GM12873 (cell line): ENCODE results near the gene SGCA.

Experiments used
- CTCF ChIP-seq: IDR thresholded peaks from 2 replicates; pipeline ENCODE4 v1.5.1; 2012; ENCODE audit warnings: low read depth, mild to moderate bottlenecking, moderate library complexity, low read length, control low read depth; ENCODE audit not compliant: insufficient read depth; ENCODE audit errors: missing control alignments

The SGCA gene

DNA sequence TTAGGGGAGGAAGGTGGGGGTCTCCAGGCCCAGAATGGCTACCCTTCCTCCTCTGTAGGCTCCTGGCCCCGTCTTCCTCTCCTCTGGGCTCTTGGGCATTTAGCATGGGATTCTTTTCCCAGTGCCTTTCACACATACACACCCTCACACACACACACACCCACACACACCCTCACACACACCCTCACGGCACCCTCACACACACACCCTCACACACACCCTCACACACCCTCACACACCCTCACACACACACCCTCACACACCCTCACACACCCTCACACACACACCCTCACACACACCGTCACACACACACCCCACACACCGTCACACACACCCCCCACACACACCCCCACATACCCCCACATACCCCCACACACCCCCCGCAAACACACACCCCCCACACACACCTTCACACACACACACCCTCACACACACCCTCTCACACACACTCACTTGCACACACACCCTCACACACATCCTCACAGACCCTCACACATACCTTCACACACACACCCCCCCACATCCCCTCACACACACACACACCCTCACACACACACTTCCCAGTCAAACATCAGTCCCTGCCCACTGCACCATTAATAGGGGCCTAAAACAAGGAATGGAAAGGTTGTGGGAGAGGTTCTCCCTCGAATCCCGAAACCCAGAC, 845 bp downstream of the SGCA start:
- TF ChIP-seq CTCF, result no peak

- no peak for TF ChIP-seq CTCF
Measured at GRCh38 chr17:50167371-50167770, 1.6 kb downstream of the SGCA start.

- no peak for TF ChIP-seq CTCF
Measured at GRCh38 chr17:50168319-50168718, 2.5 kb downstream of the SGCA start.

GRCh38 chr17:50169121-50169764, 3.4 kb downstream of the SGCA start:
- peak; percentile 94 for TF ChIP-seq CTCF

DNA sequence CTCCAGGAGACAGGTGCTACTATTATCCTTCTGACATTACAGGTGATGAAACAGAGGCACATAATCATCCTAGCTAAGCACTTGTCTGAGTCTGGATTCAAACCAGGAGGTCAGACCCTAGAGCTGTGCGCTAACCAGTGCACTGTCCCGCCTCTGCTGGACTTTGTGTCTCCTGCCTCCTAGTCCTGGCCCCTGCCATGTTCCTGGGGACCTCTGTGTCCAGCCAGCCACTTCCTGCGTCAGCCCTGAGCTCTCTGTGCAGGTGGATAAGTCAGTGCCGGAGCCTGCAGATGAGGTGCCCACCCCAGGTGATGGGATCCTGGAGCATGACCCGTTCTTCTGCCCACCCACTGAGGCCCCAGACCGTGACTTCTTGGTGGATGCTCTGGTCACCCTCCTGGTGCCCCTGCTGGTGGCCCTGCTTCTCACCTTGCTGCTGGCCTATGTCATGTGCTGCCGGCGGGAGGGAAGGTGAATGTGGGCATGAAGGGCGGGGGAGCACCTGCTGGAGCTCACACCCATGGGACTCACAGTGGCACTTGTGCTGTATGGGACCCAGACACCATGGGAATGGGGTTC, 4.2 kb downstream of the SGCA start:
- TF ChIP-seq CTCF, result no peak

DNA sequence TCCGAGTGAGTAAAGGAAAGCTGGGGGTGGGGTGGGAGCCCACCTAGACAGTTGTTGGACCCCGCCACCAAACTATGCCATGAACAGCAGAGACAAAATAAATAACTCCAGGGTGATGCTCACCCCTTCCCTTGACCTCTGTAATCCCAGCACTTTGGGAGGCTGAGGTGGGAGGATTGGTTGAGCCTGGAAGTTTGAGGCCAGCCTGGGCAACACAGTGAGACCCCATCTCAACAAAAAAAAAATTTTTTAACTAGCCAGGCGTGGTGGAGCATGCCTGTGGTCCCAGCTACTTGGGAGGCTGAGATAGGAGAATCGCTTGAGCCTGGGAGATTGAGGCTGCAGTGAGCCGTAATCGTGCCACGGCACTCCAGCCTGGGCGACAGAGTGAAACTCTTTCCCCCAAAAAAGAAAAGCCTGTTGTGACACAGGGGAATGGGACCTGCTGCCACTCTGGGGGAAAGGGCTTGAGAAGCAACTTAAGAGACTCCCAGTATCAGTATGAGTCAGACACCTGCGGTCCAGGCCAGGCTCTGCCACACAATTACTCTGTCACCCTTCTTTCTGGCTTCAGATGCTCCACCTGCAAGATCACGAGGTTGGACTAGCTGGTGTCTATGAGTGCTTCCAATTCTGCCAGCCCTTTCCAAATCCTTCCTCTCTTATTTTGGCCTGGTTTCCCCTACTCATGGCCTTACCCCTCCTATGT, 5.0 kb downstream of the SGCA start:
- TF ChIP-seq CTCF, result no peak
